Measurements from ENCODE around the gene ALDH3B2.
A peak's percentile ranks its signal among the peaks of the same experiment; 100 is the strongest.

DNA sequence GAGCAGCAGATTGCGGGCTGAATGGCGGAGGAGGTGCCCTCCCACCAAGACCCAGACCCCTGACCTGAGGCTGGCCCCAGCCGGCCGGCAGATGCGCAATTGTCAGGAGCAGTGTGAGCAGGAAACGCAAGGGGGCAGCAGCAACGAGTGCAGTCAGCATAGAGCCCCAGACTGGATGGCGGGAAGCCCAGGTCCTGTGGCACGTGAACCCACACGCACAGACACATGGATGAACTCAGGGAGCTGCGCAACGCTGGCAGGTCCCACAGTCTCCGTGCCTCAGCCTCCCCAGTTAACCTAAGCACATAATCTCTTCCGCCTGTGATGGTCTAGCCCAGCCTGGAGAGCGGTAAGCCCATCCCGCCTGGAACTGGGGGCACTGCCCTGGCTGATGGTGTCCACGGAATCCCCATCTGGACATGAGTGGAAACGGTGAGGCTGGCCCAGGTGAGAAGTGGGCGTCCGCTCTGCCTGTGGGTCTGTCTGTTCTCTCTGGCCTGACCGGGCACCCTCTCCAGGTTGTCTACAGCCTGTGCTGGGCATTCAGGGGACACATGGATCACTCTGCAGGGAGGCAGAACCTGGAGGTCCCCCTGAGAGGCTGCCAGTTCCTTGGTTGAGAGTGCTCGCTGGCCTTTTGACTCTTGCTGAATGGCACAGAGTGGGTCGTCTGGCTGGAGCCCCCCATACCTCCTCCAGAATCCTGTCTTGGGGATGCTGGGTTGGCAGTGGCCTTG lies 34.2 kb downstream of the ALDH3B2 start:
- TF ChIP-seq, protein P1, sequence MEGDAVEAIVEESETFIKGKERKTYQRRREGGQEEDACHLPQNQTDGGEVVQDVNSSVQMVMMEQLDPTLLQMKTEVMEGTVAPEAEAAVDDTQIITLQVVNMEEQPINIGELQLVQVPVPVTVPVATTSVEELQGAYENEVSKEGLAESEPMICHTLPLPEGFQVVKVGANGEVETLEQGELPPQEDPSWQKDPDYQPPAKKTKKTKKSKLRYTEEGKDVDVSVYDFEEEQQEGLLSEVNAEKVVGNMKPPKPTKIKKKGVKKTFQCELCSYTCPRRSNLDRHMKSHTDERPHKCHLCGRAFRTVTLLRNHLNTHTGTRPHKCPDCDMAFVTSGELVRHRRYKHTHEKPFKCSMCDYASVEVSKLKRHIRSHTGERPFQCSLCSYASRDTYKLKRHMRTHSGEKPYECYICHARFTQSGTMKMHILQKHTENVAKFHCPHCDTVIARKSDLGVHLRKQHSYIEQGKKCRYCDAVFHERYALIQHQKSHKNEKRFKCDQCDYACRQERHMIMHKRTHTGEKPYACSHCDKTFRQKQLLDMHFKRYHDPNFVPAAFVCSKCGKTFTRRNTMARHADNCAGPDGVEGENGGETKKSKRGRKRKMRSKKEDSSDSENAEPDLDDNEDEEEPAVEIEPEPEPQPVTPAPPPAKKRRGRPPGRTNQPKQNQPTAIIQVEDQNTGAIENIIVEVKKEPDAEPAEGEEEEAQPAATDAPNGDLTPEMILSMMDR (IDR thresholded peaks at IDR 0.05): peak; percentile 65 to 80 (median 72)
- no peak for TF ChIP-seq POLR2A (IDR thresholded peaks at IDR 0.05)
